Measurements from ENCODE around the gene TRAPPC4.
A peak's percentile ranks its signal among the peaks of the same experiment; 100 is the strongest.
"Not testable (repeated sequence)": the region's sequence is repeated elsewhere in the genome, so short reads cannot be mapped to it uniquely, and the experiment has no call there.

The TRAPPC4 gene
- long read RNA-seq, transcript TRAPPC4-214 (5 exons, 1,759 nt), result major isoform, 45 of 55 reads
- long read RNA-seq, partial matches to known transcripts, result 0 of 55 reads
- long read RNA-seq, other reads (novel, unspliced or antisense), result 5 of 55 reads

- peak; percentile 97 to 98 for DNase-seq (ENCODE audit: low read depth in 1 of 2, low spot score in 1 of 2)
- Histone ChIP-seq H3K27me3 (ENCODE audit: insufficient read depth, poor library complexity, severe bottlenecking) (no peaks in the 10 kb centered on the region), H3K4me3 (replicated peaks; ENCODE audit: insufficient read depth, low read length) (peak within 1 kb of the TSS; percentile 98), H3K27ac (replicated peaks) (peak within 1 kb of the TSS; percentile 94)
- TF ChIP-seq CTCF (IDR thresholded peaks at IDR 0.05; ENCODE audit: insufficient read depth, low read length) (no peak), SPI1 (IDR thresholded peaks at IDR 0.05; ENCODE audit: borderline replicate concordance, low read depth) (peak; percentile 91), POLR2AphosphoS5 (IDR thresholded peaks at IDR 0.05; ENCODE audit: low read depth) (peak; percentile 89), GABPA (IDR thresholded peaks at IDR 0.05; ENCODE audit: low read depth) (peak; percentile 99)
- TF ChIP-seq, protein P1, sequence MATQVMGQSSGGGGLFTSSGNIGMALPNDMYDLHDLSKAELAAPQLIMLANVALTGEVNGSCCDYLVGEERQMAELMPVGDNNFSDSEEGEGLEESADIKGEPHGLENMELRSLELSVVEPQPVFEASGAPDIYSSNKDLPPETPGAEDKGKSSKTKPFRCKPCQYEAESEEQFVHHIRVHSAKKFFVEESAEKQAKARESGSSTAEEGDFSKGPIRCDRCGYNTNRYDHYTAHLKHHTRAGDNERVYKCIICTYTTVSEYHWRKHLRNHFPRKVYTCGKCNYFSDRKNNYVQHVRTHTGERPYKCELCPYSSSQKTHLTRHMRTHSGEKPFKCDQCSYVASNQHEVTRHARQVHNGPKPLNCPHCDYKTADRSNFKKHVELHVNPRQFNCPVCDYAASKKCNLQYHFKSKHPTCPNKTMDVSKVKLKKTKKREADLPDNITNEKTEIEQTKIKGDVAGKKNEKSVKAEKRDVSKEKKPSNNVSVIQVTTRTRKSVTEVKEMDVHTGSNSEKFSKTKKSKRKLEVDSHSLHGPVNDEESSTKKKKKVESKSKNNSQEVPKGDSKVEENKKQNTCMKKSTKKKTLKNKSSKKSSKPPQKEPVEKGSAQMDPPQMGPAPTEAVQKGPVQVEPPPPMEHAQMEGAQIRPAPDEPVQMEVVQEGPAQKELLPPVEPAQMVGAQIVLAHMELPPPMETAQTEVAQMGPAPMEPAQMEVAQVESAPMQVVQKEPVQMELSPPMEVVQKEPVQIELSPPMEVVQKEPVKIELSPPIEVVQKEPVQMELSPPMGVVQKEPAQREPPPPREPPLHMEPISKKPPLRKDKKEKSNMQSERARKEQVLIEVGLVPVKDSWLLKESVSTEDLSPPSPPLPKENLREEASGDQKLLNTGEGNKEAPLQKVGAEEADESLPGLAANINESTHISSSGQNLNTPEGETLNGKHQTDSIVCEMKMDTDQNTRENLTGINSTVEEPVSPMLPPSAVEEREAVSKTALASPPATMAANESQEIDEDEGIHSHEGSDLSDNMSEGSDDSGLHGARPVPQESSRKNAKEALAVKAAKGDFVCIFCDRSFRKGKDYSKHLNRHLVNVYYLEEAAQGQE (IDR thresholded peaks at IDR 0.05; ENCODE audit: insufficient replicate concordance, low read depth), result peak; percentile 69
Measured at GRCh38 chr11:119018074-119018938, at the start of gene TRAPPC4, which contains the start of gene RPS25. TRAPPC4 (plus strand) TSS chr11:119018766; CDS start chr11:119018796, 30 bp downstream. RPS25 (minus strand) TSS chr11:119018343; CDS start chr11:119018284, 59 bp downstream.

DNA sequence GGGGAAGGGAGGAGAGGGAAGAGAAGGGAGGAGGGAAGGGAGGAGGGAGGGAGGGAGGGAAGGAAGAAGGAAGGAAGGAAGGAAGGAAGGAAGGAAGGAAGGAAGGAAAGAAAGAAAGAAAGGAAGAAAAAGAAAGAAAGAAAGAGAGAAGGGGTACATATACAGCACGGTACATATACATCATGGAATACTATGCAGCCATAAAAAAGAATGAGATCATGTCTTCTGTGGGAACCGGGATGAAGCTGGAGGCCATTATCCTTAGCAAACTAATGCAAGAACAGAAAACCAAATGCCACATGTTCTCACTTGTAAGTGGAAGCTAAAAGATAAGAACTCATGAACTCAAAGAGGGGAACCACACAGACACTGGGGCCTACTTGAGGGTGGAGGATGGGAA, 49.1 kb upstream of the TRAPPC4 start:
- H3K27ac ChIP-seq (replicated peaks), result not testable (repeated sequence)

GRCh38 chr11:118971646-118972045, 46.9 kb upstream of the TRAPPC4 start, which contains the start of gene FOXR1:
FOXR1 (plus strand) TSS chr11:118971761; CDS start chr11:118971932, 171 bp downstream.
- Histone ChIP-seq H3K4me3 (replicated peaks; ENCODE audit: insufficient read depth, low read length) (no peak within 1 kb of the TSS), H3K27ac (replicated peaks) (no peak within 1 kb of the TSS), H3K27me3 (ENCODE audit: insufficient read depth, poor library complexity, severe bottlenecking) (no peaks in the 10 kb centered on the region)
- TF ChIP-seq, protein P1 (IDR thresholded peaks at IDR 0.05; ENCODE audit: insufficient replicate concordance, low read depth), result no peak
- TF ChIP-seq POLR2AphosphoS5 (IDR thresholded peaks at IDR 0.05; ENCODE audit: low read depth), result no peak
- no peak for TF ChIP-seq SPI1 (IDR thresholded peaks at IDR 0.05; ENCODE audit: borderline replicate concordance, low read depth)
- no peak for TF ChIP-seq GABPA (IDR thresholded peaks at IDR 0.05; ENCODE audit: low read depth)
- TF ChIP-seq CTCF (IDR thresholded peaks at IDR 0.05; ENCODE audit: insufficient read depth, low read length), result no peak
- no peak for DNase-seq (ENCODE audit: low read depth in 1 of 2, low spot score in 1 of 2)

More for the DNA sequence above, 49.1 kb upstream of the TRAPPC4 start:
- not testable (repeated sequence) for DNase-seq (ENCODE audit: low read depth in 1 of 2, low spot score in 1 of 2); H3K4me3 ChIP-seq (replicated peaks; ENCODE audit: insufficient read depth, low read length); H3K27me3 ChIP-seq (ENCODE audit: insufficient read depth, poor library complexity, severe bottlenecking)

- no peaks in the 10 kb centered on the region for H3K27me3 ChIP-seq (ENCODE audit: insufficient read depth, poor library complexity, severe bottlenecking)
- TF ChIP-seq GABPA (IDR thresholded peaks at IDR 0.05; ENCODE audit: low read depth) (no peak), POLR2AphosphoS5 (IDR thresholded peaks at IDR 0.05; ENCODE audit: low read depth) (no peak), CTCF (IDR thresholded peaks at IDR 0.05; ENCODE audit: insufficient read depth, low read length) (no peak), SPI1 (IDR thresholded peaks at IDR 0.05; ENCODE audit: borderline replicate concordance, low read depth) (no peak)
- TF ChIP-seq, protein P1 (IDR thresholded peaks at IDR 0.05; ENCODE audit: insufficient replicate concordance, low read depth), result no peak
- no peak overlapping the region for H3K4me3 ChIP-seq (replicated peaks; ENCODE audit: insufficient read depth, low read length)
- H3K27ac ChIP-seq (replicated peaks), result no peak overlapping the region
- DNase-seq (ENCODE audit: low read depth in 1 of 2, low spot score in 1 of 2), result no peak
Measured at GRCh38 chr11:118973985-118974384, 44.6 kb upstream of the TRAPPC4 start.

Measured in HL-60 (cell line).